GM19043 (cell line): ENCODE results near the gene OOSP4B.
"Not testable (repeated sequence)": the region's sequence is repeated elsewhere in the genome, so short reads cannot be mapped to it uniquely, and the experiment has no call there.

ENCODE experiments used
- ATAC-seq: cut with Tn5 transposase; IDR thresholded peaks from one replicate; pipeline ENCODE4 v1.9.1; 2021; ENCODE audit warnings: low read depth; ENCODE audit not compliant: unreplicated experiment

OOSP4B gene

DNA sequence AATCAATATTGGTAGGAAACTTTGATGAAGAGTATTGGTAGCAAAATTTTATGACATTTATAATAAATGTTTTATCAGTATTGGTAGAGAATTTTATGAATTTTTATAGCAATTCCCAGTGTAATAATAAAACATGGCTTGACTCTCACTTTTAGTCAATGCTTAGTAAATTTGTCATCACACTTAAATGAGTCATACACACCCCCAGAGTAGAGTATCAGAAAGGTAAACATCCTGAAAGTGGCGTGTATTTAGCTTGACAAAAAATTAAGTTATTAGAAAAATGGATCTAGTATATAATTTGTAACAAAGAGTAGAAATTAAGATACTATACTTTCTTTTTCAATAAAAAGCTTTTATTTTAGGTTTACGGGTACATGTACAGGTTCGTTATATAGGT, 42.1 kb downstream of the OOSP4B start:
- ATAC-seq, result no peak

GRCh38 chr11:60059521-60060240, 42.7 kb downstream of the OOSP4B start:
- no peak for ATAC-seq

DNA sequence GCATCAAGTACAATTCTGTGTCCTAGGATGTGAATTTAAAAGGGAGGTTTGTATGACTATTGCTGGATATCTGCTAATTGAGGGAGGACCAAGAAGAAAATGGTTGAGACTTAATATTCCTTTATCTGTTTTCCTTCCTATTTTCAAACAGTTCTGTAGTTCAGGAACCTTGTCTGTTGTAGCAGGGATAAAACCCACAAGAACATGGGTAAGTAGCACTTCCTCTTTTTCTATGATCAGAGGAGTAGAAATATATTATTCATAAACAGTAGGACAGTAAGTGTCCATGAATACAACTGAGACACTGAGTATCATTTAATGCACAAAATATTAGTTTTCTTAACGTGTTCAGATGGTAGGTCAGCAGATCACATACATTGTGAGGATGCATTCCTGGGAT, 47.1 kb downstream of the OOSP4B start:
- no peak for ATAC-seq

GRCh38 chr11:60065801-60066200, 48.8 kb downstream of the OOSP4B start:
- no peak for ATAC-seq

- ATAC-seq, result no peak
Measured at GRCh38 chr11:60069450-60069849, 52.5 kb downstream of the OOSP4B start.

DNA sequence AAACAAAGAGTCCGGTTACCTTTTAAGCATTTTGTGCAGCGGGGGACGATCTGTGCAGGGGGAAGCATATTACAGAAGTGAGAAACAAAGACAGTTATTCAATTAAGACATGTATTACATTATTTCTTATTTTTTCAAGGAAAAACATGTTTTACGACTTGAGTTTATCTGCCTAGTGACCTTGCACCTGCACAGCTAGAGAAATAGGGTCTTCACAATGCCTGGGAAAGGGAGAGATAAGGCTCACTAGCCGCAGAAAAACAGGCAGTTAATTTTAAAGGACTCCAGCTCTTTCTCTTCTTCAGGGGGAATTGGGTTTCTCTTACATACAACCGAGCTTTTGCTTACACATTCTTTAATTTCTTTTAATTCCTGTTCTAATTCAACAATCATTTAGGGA, 54.7 kb downstream of the OOSP4B start:
- ATAC-seq, result not testable (repeated sequence)

DNA sequence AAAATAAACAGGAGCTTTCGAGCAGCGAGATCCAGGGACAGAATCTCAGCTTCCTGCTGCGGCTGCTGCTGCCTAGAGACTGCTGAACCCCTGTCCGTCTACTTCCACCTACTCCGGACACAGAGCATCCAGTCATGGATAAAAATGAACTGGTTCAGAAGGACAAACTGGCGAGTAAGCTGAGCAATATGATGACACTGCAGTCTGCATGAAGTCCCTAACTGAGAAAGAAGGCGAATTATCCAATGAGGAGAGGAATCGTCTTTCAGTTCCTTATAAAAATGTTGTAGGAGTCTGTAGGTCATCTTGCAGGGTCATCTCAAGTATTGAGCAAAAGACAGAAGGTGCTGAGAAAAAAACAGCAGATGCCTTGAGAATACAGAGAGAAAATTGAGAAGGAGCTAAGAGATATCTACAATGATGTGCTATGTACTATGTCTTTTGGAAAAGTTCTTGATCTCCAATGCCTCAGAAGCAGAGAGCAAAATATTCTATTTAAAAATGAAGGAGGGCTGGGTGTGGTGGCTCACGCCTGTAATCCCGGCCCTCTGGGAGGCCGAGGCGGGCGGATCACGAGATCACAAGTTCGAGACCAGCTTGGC, 60.3 kb downstream of the OOSP4B start:
- ATAC-seq, result no peak

DNA sequence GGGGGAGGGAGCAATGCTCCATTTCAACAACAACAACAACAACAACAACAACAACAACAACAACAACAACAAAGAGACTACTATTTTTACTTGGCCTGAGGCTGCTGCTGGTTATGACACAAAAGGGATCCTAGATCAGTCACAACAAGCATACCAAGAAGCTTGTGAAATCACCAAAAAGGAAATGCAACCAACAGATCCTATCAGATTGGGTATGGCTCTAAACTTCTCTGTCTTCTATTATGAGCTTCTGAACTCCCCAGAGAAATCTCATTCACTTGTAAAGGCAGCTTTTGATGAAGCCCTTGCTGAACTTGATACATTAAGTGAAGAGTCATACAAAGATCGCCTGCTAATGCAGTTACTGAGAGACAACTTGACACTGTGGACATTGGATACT, 61.0 kb downstream of the OOSP4B start:
- no peak for ATAC-seq

DNA sequence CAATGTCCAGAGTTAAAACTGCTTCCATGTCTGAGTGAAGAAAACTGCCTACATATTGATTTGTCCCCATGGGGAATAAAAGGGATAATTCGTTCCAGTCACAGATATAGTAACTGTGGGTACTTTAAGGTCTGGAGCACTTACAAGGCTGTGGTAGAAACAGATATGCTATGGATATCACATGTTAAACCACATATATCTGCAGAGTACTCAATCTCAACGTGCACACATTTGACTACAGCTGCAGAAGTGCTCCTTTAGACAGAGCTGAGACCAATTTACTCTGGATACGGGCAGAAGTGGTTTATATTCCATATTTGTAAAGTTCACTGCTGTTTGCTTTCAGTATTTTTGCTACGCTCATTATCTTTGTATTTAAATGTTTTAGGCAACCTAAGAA, 61.8 kb downstream of the OOSP4B start:
- ATAC-seq, result no peak

GRCh38 chr11:60080535-60080934, 63.6 kb downstream of the OOSP4B start:
- ATAC-seq, result no peak
